ENCODE measurements around the gene PHKG2.

PHKG2 gene

GRCh38 chr16:30756781-30757100 is 8.5 kb downstream of the PHKG2 start:
- no peak for DNase-seq (ENCODE audit: low read depth)

GRCh38 chr16:30757316-30757715 is 9.1 kb downstream of the PHKG2 start:
- no peak for DNase-seq (ENCODE audit: low read depth)

- no peak for DNase-seq (ENCODE audit: low read depth)
Observed at GRCh38 chr16:30758988-30759491, 10.8 kb downstream of the PHKG2 start.

- no peak for DNase-seq (ENCODE audit: low read depth)
Observed at GRCh38 chr16:30760001-30760559, 11.9 kb downstream of the PHKG2 start.

- DNase-seq (ENCODE audit: low read depth), result no peak
Observed at GRCh38 chr16:30760577-30761426, 12.6 kb downstream of the PHKG2 start.

- peak; percentile 25 for DNase-seq (ENCODE audit: low read depth)
Observed at GRCh38 chr16:30761427-30761927, 13.3 kb downstream of the PHKG2 start.

- peak; percentile 79 for DNase-seq (ENCODE audit: low read depth)
Observed at GRCh38 chr16:30761928-30762902, 14.0 kb downstream of the PHKG2 start, which contains the start of the genes CFAP119 and RNF40. CFAP119 (minus strand) TSS chr16:30762062; CDS start chr16:30761748, 314 bp downstream. RNF40 (plus strand) TSS chr16:30762322; CDS start chr16:30762546, 224 bp downstream.

GRCh38 chr16:30762991-30763725 is 14.9 kb downstream of the PHKG2 start:
- no peak for DNase-seq (ENCODE audit: low read depth)

- DNase-seq (ENCODE audit: low read depth), result no peak
Observed at GRCh38 chr16:30764086-30764485, 15.9 kb downstream of the PHKG2 start.

GRCh38 chr16:30764816-30765465 is 16.7 kb downstream of the PHKG2 start:
- DNase-seq (ENCODE audit: low read depth), result no peak

GRCh38 chr16:30766206-30766932 is 18.1 kb downstream of the PHKG2 start:
- no peak for DNase-seq (ENCODE audit: low read depth)

- no peak for DNase-seq (ENCODE audit: low read depth)
Observed at GRCh38 chr16:30766933-30767284, 18.7 kb downstream of the PHKG2 start.

GRCh38 chr16:30767767-30768465 is 19.7 kb downstream of the PHKG2 start:
- DNase-seq (ENCODE audit: low read depth), result no peak

- DNase-seq (ENCODE audit: low read depth), result no peak
Observed at GRCh38 chr16:30768583-30769181, 20.5 kb downstream of the PHKG2 start.

GRCh38 chr16:30769379-30770089 is 21.3 kb downstream of the PHKG2 start:
- no peak for DNase-seq (ENCODE audit: low read depth)

GRCh38 chr16:30771726-30772125 is 23.5 kb downstream of the PHKG2 start:
- no peak for DNase-seq (ENCODE audit: low read depth)

GRCh38 chr16:30773826-30774225 is 25.6 kb downstream of the PHKG2 start:
- no peak for DNase-seq (ENCODE audit: low read depth)

- no peak for DNase-seq (ENCODE audit: low read depth)
Observed at GRCh38 chr16:30774367-30775130, 26.3 kb downstream of the PHKG2 start.
